Heart left ventricle (tissue), 13 donors: ENCODE results near the gene SMDT1.

ENCODE experiments used
- CTCF ChIP-seq, 12 donors: fragments of 200-600 bp; sonication (generic) in 4 of 12; IDR thresholded peaks; one replicate each; pipeline versions ENCODE4 v1.5.0 to v1.8.0; 2018 to 2022; ENCODE audit warnings: antibody characterized with exemption in 12 of 12, mild to moderate bottlenecking in 5 of 12
- POLR2A ChIP-seq, 2 donors: fragments of 450-650 bp; IDR thresholded peaks; one replicate each; pipeline ENCODE4 v1.6.1; 2017; ENCODE audit warnings: antibody characterized with exemption in 2 of 2, mild to moderate bottlenecking in 2 of 2, moderate library complexity in 2 of 2
- donor health status: ischemic (EF 13 %, LVEDD 7.1; RV severe dilation, severe dysfunction).
- donor health status: DM: no; HTN: yes; CAD: no.
- donor health status: DM: no; HTN: no; CAD: no.
- donor health status: ischemic (EF 25% LVEDD 6.9; RV normal size, moderate dysfunction).
- donor health status: ischemic (EF 25% LVEDD 5.7; RV mildly dilated, moderate dysfunction).
- donor health status: ischemic (EF 35%, LVEDD 5.7; RV mildly dilated, moderate dysfunction).
- donor health status: nonischemic (EF 11% LVEDD 7.7; RV severe dilation, severe dysfunction).
- donor health status: DM: yes; HTN: yes; CAD: no.
- donor health status: PGD.
- donor health status: ischemic (EF 29% LVEDD 5.4; RV normal size, mild dysfunction).
- donor health status: nonischemic (EF 23%, LVEDD 6.1; RV moderate dilation, normal function).

GRCh38 chr22:42111798-42112197 is 32.3 kb downstream of the SMDT1 start:
- TF ChIP-seq CTCF (IDR thresholded peaks at IDR 0.05) (no peak), POLR2A (IDR thresholded peaks at IDR 0.05) (no peak)
